HUES48 (cell line): Measurements from ENCODE around the gene KCNV2.

Source experiments
- H3K27ac ChIP-seq: one replicate; pipeline ENCODE4 v1.7.0; 2013; ENCODE audit warnings: low read depth, low read length, inconsistent platforms
- H3K27me3 ChIP-seq: 2 replicates; pipeline ENCODE4 v1.6.1; 2013; ENCODE audit warnings: mild to moderate bottlenecking, low read length; ENCODE audit not compliant: control insufficient read depth, insufficient read depth
- H3K36me3 ChIP-seq: 2 replicates; pipeline ENCODE4 v1.6.1; 2013; ENCODE audit warnings: low read length; ENCODE audit not compliant: control insufficient read depth, insufficient read depth
- H3K4me1 ChIP-seq: 2 replicates; pipeline ENCODE4 v1.6.1; 2013; ENCODE audit warnings: mild to moderate bottlenecking, low read length; ENCODE audit not compliant: control insufficient read depth, insufficient read depth
- H3K4me3 ChIP-seq: 2 replicates; pipeline ENCODE4 v1.5.1; 2013; ENCODE audit warnings: mild to moderate bottlenecking, low read depth, low read length
- H3K9ac ChIP-seq: 2 replicates; pipeline ENCODE4 v1.6.1; 2013; ENCODE audit warnings: mild to moderate bottlenecking, low read depth, low read length, moderate library complexity
- H3K9me3 ChIP-seq: 2 replicates; pipeline ENCODE4 v1.6.1; 2013; ENCODE audit warnings: low read length; ENCODE audit not compliant: control insufficient read depth, insufficient read depth

KCNV2 gene

DNA sequence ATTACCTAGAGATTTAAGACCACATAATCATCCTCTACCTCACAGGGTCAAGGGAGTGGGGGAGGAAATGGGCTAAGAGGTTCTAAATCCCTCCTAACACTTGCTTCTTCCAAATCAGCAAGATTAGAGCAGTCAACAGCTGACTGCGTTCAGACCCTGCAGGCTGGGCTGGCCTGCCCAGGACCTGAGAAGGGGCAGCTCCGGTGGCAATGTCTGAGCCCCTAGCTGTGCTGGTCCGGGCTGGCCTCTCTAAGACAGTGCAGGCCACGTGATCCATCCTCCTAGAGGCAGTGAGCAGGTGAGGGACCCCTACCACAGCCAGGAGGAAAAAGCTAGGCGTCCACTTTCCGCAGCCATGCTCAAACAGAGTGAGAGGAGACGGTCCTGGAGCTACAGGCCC, at the start of gene KCNV2:
Gene KCNV2, plus strand, starts transcription at position 126 of the 400 bp plus-strand sequence. Its CDS starts 230 bp downstream, at position 356.
- no peaks in the 10 kb centered on the region for H3K4me1 ChIP-seq
- no peak within 1 kb of the TSS for H3K4me3 ChIP-seq
- H3K36me3 ChIP-seq, result no peaks in the 10 kb centered on the region
- no peaks in the 10 kb centered on the region for H3K9me3 ChIP-seq
- no peak within 1 kb of the TSS for H3K9ac ChIP-seq
- no peaks in the 10 kb centered on the region for H3K27me3 ChIP-seq
- H3K27ac ChIP-seq, result no peak within 1 kb of the TSS

DNA sequence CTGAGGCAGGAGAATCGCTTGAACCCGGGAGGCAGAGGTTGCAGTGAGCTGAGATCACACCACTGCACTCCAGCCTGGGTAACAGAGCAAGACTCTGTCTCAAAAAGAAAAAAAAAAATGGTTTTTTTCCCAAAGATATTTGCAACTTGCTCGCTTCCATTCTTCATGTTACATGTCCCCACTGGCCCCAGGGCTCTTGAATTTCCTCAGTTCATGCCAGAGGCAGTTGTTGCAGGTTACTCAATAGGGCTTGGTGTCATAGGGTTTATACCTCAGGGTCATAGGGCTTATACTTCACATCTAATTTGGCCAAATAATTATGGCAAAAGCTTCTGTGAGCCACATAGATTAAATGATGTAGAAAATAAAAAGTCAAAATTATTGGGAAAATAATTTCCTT, 44.1 kb upstream of the KCNV2 start:
- no peaks in the 10 kb centered on the region for H3K9me3 ChIP-seq
- H3K27me3 ChIP-seq, result no peaks in the 10 kb centered on the region
- no peak overlapping the region for H3K9ac ChIP-seq
- peaks cover 13% of the 10 kb centered on the region for H3K4me1 ChIP-seq
- no peaks in the 10 kb centered on the region for H3K36me3 ChIP-seq
- no peak overlapping the region for H3K4me3 ChIP-seq
- no peak overlapping the region for H3K27ac ChIP-seq

DNA sequence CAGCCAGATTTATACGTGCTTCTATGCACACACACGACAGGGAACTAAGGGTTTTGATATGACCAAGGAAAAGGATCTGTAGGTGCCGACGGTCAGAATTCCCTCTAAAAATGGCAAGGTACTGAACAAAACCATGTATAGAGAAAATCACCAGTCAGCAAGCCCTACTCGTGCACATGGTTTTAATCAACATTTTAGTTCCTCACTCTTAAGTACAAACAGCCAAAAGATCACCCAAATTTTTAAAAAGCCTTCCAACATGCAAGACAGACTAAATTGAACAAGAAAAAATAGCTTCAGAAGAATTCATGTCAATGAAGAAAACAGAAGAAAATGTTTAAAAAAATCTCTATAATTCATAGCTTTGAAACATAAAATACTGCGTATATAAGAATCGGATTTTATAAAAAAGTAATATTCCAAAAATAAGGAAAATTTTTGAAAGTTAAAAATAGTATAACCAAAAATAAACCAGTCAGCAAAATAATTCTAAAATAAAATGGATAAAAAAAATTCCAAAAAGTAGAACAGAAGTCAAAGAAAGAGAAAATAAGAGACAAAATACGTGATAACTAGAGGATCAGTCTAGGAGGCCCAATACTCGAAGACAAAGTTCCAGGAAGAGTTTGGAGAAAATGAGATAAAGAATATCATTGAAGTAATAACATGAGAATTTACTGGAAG, 43.0 kb upstream of the KCNV2 start:
- Histone ChIP-seq H3K27me3 (no peaks in the 10 kb centered on the region), H3K4me3 (no peak overlapping the region), H3K9me3 (no peaks in the 10 kb centered on the region), H3K9ac (no peak overlapping the region), H3K36me3 (no peaks in the 10 kb centered on the region), H3K4me1 (peaks cover 18% of the 10 kb centered on the region), H3K27ac (no peak overlapping the region)

DNA sequence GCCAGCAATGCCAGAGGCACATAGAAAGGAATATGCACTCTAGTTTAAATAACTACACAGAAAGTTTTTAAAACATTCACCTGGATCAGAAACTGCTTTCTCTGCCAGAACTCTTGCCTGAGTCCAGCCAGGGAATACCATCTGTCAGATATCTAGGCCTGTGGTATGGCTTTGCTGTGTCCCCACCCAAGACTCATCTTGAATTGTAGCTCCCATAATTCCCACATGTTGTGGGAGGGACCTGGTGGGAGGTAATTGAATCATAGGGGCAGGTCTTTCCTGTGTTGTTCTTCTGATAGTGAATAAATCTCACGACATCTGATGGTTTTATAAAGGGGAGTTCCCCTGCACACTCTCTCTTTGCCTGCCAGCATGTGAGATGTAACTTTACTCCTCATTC, 41.5 kb upstream of the KCNV2 start:
- Histone ChIP-seq H3K9ac (no peak overlapping the region), H3K9me3 (no peaks in the 10 kb centered on the region), H3K27me3 (no peaks in the 10 kb centered on the region), H3K4me1 (peaks cover 18% of the 10 kb centered on the region), H3K36me3 (no peaks in the 10 kb centered on the region), H3K27ac (no peak overlapping the region), H3K4me3 (no peak overlapping the region)

DNA sequence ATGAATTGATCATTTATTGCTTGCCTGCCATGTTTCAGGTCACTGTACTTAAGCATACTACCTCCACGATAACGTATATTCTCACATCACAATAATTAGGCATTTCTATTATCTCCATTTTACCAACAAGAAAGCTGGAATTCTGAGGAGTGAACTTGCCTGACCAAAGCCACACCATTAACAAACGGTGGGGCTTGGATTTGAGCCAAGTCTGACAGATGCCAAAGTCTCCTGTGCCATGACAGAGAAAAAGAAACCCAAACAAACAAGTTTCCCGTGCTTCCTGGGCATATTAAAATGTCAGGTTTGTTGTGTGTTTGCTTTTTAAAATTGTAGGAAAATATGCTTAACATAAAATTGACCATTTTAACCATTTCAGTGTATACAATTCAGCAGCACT, 40.8 kb upstream of the KCNV2 start:
- Histone ChIP-seq H3K36me3 (no peaks in the 10 kb centered on the region), H3K9ac (no peak overlapping the region), H3K27me3 (no peaks in the 10 kb centered on the region), H3K9me3 (no peaks in the 10 kb centered on the region), H3K4me3 (no peak overlapping the region), H3K27ac (no peak overlapping the region), H3K4me1 (peaks cover 18% of the 10 kb centered on the region)

DNA sequence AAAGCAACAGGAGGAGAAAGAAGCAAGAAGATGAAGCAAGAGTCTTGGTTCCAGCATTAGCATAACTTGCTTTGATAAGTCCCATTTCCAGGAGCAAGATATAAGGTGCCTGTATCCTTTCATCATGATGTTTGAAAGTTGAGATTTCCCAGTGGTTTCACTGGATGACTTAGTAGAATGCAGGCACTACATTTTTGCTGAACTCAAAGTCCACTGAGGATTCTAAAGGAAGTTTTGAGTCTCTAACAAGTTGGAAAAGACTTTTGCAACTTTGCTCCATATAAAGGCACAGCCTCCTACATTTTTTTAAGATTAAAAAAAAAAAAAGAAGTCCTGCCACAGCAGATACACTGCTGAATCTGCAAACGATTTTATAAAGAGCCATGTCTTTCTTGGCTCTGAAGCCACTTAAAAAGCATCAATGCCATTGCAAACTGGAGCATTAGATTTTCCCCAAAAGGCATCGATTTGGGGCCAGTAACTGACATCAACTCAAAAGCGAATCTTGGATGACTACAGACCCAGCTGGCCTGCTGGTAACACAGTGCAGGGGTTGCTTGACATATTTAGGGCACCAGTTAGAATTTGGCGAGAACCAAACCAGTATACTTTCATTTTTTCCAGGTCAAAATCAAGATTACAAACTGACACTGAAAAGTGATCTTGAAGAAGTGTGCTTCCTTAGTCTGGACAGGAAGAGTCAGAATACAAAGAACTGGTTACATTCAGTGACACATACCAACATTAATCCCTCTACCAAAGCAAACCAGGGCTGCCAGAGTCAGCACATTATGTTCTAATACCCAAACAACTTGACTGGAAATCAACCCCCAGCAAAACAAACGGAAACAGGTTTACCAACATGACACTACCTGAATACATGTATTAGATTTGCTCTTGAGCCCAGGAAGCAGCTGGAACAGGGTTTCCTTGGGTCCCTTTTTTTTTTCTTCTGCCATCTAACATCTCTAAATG, 39.1 kb upstream of the KCNV2 start:
- Histone ChIP-seq H3K4me1 (peaks cover 18% of the 10 kb centered on the region), H3K36me3 (no peaks in the 10 kb centered on the region), H3K4me3 (no peak overlapping the region), H3K27ac (no peak overlapping the region), H3K9ac (no peak overlapping the region), H3K27me3 (no peaks in the 10 kb centered on the region), H3K9me3 (no peaks in the 10 kb centered on the region)

DNA sequence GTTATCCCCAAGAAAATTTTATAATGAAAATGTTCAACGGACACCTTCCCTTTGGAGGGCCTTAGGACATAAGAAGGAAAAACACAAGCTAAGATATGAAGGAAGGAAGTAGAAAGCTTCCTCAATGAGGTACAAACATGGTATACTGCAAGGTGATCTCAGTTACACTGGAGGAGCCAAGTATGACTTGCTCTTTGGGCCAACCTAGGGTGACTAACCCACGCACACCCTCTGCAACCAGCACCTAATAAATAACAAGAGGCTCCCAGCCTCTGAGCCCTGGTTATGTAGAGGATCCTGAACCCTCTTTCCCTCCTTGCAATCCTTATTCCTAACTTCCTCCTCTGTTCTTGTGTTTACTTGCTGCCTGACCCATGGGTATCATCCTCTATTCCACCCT, 38.3 kb upstream of the KCNV2 start:
- H3K27me3 ChIP-seq, result no peaks in the 10 kb centered on the region
- H3K4me1 ChIP-seq, result peaks cover 18% of the 10 kb centered on the region
- no peaks in the 10 kb centered on the region for H3K36me3 ChIP-seq
- no peak overlapping the region for H3K27ac ChIP-seq
- no peaks in the 10 kb centered on the region for H3K9me3 ChIP-seq
- no peak overlapping the region for H3K4me3 ChIP-seq
- H3K9ac ChIP-seq, result no peak overlapping the region; the same call in 1 of the 2 replicates

DNA sequence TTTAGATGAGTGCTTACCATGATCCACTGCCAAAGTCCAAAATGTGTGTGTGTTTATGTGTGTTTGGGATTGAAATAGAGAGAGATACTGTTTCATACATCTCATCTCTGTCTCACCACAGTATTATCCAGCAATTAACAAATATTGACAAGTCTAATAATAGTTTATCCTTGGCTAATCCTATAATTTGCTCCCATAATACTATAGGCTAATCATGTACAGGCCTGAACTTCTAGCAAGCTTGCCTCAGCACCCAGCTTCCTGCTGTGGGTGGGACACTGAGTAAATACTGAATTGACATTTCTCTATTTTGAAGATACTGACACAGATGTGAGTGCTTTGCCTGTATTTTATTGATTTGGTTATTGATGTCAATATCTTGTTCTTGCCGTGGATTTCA, 35.3 kb upstream of the KCNV2 start:
- Histone ChIP-seq H3K9me3 (no peaks in the 10 kb centered on the region), H3K4me1 (peaks cover 17% of the 10 kb centered on the region), H3K9ac (no peak overlapping the region), H3K36me3 (no peaks in the 10 kb centered on the region), H3K4me3 (no peak overlapping the region), H3K27me3 (no peaks in the 10 kb centered on the region), H3K27ac (no peak overlapping the region)

DNA sequence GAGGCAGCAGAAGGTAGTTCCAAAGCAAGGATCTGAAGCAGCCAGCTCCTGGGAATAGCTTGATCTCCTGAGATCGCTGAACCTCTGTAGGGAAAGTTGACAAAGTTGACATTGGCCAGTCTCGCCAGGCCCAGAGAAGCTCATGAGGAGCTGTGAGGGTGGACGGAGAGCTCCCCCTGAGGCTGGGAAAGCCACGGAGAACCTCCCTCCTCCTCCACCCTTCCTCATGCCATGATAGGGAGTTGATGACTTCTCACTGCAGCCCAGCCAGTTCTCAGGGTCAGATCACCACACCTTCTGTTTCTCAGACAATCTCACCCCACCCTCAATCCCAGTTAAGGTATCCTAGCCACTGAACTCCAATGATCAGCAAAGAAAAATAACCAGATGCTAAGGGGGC, 30.4 kb upstream of the KCNV2 start:
- H3K4me1 ChIP-seq, result no peaks in the 10 kb centered on the region
- H3K27ac ChIP-seq, result no peak overlapping the region
- H3K9ac ChIP-seq, result no peak overlapping the region
- H3K4me3 ChIP-seq, result no peak overlapping the region
- no peaks in the 10 kb centered on the region for H3K9me3 ChIP-seq
- H3K36me3 ChIP-seq, result no peaks in the 10 kb centered on the region
- H3K27me3 ChIP-seq, result no peaks in the 10 kb centered on the region

DNA sequence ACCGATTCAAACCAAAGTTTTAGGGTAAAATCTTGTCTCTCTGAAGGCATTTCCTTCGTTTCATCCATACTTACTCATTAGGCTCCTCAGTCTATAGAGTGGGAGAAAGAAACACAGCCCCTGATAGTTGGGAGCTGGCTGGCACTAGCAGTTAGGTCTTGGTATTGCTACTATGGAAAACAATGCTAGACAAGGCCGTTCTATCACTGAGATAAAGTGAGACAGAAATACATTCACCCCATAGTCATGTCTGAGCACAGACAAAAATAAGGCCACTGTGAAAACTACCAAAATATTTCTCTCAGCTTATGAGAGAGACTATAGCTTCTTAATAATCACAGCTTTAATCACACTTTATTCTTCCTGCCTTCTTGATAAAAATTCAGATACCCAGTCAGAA, 28.7 kb upstream of the KCNV2 start:
- no peak overlapping the region for H3K27ac ChIP-seq
- no peaks in the 10 kb centered on the region for H3K4me1 ChIP-seq
- no peaks in the 10 kb centered on the region for H3K9me3 ChIP-seq
- no peaks in the 10 kb centered on the region for H3K36me3 ChIP-seq
- H3K27me3 ChIP-seq, result no peaks in the 10 kb centered on the region
- H3K4me3 ChIP-seq, result no peak overlapping the region
- H3K9ac ChIP-seq, result no peak overlapping the region

DNA sequence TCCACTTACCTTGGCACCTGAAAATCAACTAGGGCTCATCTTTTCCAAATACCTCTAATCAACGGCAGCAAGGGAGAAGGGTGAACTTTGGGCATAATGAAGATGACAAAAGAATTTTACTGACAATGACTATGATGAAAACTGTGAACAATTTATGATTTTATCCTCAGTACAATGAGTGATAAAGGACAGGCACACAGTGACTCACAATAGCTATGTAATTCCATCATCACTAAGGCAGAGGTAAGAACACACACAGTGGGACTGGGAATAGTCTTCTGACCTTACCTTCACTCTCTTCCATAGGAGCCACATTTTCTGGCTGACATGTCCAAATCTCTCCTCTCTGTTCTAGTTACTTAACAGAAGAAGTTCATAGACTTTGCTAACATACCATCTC, 26.1 kb upstream of the KCNV2 start:
- H3K27me3 ChIP-seq, result no peaks in the 10 kb centered on the region
- H3K36me3 ChIP-seq, result no peaks in the 10 kb centered on the region
- H3K4me3 ChIP-seq, result no peak overlapping the region
- H3K27ac ChIP-seq, result no peak overlapping the region
- H3K9me3 ChIP-seq, result no peaks in the 10 kb centered on the region
- H3K9ac ChIP-seq, result no peak overlapping the region
- no peaks in the 10 kb centered on the region for H3K4me1 ChIP-seq
